Measurements from ENCODE around the gene PTPN14.

PTPN14 gene

DNA sequence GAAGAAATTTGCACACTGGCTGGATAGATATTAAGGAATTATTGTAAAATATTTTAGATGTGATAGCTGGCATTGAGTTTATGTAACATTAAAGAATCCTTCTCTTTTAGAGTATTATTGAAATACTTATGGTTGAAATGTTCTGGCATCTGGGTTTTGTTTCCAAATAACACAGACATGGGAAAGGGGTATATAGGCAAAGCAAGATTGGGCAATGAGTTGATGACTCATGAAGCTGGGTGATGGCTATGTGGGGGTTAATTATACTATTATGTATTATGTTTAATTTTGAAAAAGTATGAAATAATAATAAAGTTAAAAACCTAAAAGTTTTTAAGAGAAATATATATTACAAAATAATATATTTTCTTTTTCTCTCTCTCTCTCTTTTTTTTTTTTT is 12.5 kb upstream of the PTPN14 start:
- Histone ChIP-seq H3K4me3 (replicated peaks; ENCODE audit: insufficient read depth, low read length) (no peak overlapping the region), H3K27ac (replicated peaks) (no peak overlapping the region), H3K27me3 (ENCODE audit: insufficient read depth, poor library complexity, severe bottlenecking) (no peaks in the 10 kb centered on the region)
- DNase-seq (ENCODE audit: low read depth in 1 of 2, low spot score in 1 of 2): no peak
- no peak for TF ChIP-seq POLR2AphosphoS5 (IDR thresholded peaks at IDR 0.05; ENCODE audit: low read depth)
- no peak for TF ChIP-seq SPI1 (IDR thresholded peaks at IDR 0.05; ENCODE audit: borderline replicate concordance, low read depth)
- TF ChIP-seq, protein P1, sequence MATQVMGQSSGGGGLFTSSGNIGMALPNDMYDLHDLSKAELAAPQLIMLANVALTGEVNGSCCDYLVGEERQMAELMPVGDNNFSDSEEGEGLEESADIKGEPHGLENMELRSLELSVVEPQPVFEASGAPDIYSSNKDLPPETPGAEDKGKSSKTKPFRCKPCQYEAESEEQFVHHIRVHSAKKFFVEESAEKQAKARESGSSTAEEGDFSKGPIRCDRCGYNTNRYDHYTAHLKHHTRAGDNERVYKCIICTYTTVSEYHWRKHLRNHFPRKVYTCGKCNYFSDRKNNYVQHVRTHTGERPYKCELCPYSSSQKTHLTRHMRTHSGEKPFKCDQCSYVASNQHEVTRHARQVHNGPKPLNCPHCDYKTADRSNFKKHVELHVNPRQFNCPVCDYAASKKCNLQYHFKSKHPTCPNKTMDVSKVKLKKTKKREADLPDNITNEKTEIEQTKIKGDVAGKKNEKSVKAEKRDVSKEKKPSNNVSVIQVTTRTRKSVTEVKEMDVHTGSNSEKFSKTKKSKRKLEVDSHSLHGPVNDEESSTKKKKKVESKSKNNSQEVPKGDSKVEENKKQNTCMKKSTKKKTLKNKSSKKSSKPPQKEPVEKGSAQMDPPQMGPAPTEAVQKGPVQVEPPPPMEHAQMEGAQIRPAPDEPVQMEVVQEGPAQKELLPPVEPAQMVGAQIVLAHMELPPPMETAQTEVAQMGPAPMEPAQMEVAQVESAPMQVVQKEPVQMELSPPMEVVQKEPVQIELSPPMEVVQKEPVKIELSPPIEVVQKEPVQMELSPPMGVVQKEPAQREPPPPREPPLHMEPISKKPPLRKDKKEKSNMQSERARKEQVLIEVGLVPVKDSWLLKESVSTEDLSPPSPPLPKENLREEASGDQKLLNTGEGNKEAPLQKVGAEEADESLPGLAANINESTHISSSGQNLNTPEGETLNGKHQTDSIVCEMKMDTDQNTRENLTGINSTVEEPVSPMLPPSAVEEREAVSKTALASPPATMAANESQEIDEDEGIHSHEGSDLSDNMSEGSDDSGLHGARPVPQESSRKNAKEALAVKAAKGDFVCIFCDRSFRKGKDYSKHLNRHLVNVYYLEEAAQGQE (IDR thresholded peaks at IDR 0.05; ENCODE audit: insufficient replicate concordance, low read depth): no peak
- TF ChIP-seq, protein P2, sequence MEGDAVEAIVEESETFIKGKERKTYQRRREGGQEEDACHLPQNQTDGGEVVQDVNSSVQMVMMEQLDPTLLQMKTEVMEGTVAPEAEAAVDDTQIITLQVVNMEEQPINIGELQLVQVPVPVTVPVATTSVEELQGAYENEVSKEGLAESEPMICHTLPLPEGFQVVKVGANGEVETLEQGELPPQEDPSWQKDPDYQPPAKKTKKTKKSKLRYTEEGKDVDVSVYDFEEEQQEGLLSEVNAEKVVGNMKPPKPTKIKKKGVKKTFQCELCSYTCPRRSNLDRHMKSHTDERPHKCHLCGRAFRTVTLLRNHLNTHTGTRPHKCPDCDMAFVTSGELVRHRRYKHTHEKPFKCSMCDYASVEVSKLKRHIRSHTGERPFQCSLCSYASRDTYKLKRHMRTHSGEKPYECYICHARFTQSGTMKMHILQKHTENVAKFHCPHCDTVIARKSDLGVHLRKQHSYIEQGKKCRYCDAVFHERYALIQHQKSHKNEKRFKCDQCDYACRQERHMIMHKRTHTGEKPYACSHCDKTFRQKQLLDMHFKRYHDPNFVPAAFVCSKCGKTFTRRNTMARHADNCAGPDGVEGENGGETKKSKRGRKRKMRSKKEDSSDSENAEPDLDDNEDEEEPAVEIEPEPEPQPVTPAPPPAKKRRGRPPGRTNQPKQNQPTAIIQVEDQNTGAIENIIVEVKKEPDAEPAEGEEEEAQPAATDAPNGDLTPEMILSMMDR (IDR thresholded peaks at IDR 0.05; ENCODE audit: insufficient read depth, low read length): no peak

DNA sequence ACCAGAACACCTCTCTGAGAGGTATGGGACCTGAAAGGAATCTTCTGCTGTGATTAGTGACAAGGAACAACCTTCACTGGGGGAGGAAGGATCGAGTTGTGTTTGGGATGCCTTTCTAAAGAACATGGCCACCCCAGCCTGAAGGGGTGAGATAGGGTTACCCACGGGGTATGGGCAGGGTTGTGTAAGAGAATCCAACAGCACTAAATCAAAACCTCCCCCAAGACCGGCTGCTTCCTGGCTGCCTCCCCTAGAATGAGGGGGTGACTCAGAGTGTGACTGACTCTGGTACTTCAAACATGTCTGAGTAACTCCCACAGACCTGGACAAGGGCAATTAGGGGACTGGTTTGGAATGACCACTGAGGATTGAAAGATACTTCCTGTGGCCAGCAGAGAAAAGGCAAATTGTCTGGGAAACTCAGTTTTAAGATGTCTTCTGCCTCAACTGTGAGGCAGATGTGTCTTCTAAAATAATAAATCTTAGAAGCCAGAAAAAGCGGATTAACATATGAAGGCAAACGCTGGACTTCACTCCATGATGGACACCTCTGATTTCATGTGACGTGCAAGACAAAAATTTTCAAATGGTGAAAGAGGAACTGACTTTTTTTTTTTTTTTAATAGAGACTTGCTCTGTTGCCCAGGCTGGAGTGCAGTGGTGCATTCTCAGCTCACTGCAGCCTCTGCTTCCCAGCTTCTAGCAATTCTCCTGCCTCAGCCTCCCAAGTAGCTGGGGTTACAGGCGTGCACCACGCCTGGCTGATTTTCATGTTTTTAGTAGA is 6.7 kb upstream of the PTPN14 start:
- DNase-seq (ENCODE audit: low read depth in 1 of 2, low spot score in 1 of 2): peak in 1 of 2 experiments; percentile 15
- TF ChIP-seq, protein P2 (IDR thresholded peaks at IDR 0.05; ENCODE audit: insufficient read depth, low read length): no peak
- TF ChIP-seq POLR2AphosphoS5 (IDR thresholded peaks at IDR 0.05; ENCODE audit: low read depth) (0 out of 2 replicates have a peak, but pooled peaks have one; percentile 36), GABPA (IDR thresholded peaks at IDR 0.05; ENCODE audit: low read depth) (no peak), SPI1 (IDR thresholded peaks at IDR 0.05; ENCODE audit: borderline replicate concordance, low read depth) (peak; percentile 84)
- TF ChIP-seq, protein P1 (IDR thresholded peaks at IDR 0.05; ENCODE audit: insufficient replicate concordance, low read depth): no peak
- Histone ChIP-seq H3K27ac (replicated peaks) (no peak overlapping the region), H3K27me3 (ENCODE audit: insufficient read depth, poor library complexity, severe bottlenecking) (peaks cover under 1% of the 10 kb centered on the region), H3K4me3 (replicated peaks; ENCODE audit: insufficient read depth, low read length) (no peak overlapping the region)

DNA sequence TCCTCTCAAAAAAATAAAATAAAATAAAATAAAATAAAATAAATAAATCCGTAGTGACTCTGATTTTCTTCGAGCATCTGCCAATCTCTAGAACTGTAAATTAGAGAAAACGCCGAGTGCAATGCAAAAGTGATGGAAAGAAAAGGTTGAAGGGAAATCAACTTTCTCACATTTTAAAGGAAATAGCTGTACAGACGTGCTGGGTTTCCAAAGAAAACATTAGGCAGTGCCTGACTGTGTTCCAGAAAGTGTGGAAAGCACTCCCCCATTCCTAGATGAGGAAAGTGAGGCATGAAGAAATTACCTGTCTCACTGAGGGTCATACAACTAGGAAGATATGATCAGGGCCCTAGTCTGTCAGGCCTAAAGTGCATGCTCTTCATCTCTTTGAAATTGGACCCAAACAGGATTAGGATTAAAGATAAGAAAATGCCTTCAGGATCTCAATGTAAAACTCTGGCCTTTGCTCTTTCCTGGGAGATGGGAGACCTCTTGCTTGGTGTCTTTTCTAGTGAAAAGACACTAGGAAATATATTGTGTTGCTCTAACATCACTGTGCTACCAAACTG is 1.8 kb upstream of the PTPN14 start:
- no peak for DNase-seq (ENCODE audit: low read depth in 1 of 2, low spot score in 1 of 2)
- H3K27me3 ChIP-seq (ENCODE audit: insufficient read depth, poor library complexity, severe bottlenecking): peaks cover 39% of the 10 kb centered on the region
- H3K4me3 ChIP-seq (replicated peaks; ENCODE audit: insufficient read depth, low read length): no peak overlapping the region
- TF ChIP-seq GABPA (IDR thresholded peaks at IDR 0.05; ENCODE audit: low read depth) (no peak), POLR2AphosphoS5 (IDR thresholded peaks at IDR 0.05; ENCODE audit: low read depth) (no peak), SPI1 (IDR thresholded peaks at IDR 0.05; ENCODE audit: borderline replicate concordance, low read depth) (no peak)
- TF ChIP-seq, protein P2 (IDR thresholded peaks at IDR 0.05; ENCODE audit: insufficient read depth, low read length): no peak
- TF ChIP-seq, protein P1 (IDR thresholded peaks at IDR 0.05; ENCODE audit: insufficient replicate concordance, low read depth): no peak
- H3K27ac ChIP-seq (replicated peaks): no peak overlapping the region
